Measurements from ENCODE around the gene CPNE5.

DNA sequence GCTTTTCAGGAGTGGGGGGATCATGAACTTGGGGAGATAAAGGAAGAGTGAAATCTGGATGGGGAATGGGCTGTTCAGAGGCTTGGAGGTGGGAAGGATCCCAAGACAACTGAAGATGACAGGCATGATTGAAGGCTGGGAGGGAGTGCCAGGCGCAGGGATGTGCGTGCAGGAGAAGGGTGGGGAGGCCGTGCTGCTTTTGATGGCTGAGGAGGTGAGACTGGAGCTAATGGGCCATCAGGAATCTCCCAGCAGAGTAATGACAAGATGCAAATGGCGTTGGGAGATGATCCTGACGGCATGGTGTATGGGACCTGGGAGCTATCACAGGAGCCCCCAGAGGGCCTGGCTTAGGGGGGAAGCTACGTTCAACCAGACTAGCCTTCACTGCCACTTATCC, 1.6 kb downstream of the CPNE5 start:
- TF ChIP-seq, protein P1, sequence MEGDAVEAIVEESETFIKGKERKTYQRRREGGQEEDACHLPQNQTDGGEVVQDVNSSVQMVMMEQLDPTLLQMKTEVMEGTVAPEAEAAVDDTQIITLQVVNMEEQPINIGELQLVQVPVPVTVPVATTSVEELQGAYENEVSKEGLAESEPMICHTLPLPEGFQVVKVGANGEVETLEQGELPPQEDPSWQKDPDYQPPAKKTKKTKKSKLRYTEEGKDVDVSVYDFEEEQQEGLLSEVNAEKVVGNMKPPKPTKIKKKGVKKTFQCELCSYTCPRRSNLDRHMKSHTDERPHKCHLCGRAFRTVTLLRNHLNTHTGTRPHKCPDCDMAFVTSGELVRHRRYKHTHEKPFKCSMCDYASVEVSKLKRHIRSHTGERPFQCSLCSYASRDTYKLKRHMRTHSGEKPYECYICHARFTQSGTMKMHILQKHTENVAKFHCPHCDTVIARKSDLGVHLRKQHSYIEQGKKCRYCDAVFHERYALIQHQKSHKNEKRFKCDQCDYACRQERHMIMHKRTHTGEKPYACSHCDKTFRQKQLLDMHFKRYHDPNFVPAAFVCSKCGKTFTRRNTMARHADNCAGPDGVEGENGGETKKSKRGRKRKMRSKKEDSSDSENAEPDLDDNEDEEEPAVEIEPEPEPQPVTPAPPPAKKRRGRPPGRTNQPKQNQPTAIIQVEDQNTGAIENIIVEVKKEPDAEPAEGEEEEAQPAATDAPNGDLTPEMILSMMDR (conservative IDR thresholded peaks at IDR 0.05; ENCODE audit: low read depth, low read length), result no peak
- no peak for TF ChIP-seq MAFK (IDR thresholded peaks at IDR 0.05; ENCODE audit: low read depth, low read length)
- TF ChIP-seq NFE2L2 (IDR thresholded peaks at IDR 0.05; ENCODE audit: low read depth, low read length), result no peak
- TF ChIP-seq POLR2A (IDR thresholded peaks at IDR 0.05; ENCODE audit: low read depth, low read length), result no peak
- no peak for TF ChIP-seq RCOR1 (IDR thresholded peaks at IDR 0.05; ENCODE audit: insufficient replicate concordance, low read length)
- no peak for TF ChIP-seq RAD21 (IDR thresholded peaks at IDR 0.05; ENCODE audit: low read length)
- TF ChIP-seq, protein P2, sequence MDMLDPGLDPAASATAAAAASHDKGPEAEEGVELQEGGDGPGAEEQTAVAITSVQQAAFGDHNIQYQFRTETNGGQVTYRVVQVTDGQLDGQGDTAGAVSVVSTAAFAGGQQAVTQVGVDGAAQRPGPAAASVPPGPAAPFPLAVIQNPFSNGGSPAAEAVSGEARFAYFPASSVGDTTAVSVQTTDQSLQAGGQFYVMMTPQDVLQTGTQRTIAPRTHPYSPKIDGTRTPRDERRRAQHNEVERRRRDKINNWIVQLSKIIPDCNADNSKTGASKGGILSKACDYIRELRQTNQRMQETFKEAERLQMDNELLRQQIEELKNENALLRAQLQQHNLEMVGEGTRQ (IDR thresholded peaks at IDR 0.05; ENCODE audit: low read depth, low read length), result no peak
- TF ChIP-seq BHLHE40 (IDR thresholded peaks at IDR 0.05; ENCODE audit: low read depth, low read length), result no peak
- TF ChIP-seq MXI1 (IDR thresholded peaks at IDR 0.05; ENCODE audit: borderline replicate concordance, low read depth, low read length), result no peak
- TF ChIP-seq, protein P3, sequence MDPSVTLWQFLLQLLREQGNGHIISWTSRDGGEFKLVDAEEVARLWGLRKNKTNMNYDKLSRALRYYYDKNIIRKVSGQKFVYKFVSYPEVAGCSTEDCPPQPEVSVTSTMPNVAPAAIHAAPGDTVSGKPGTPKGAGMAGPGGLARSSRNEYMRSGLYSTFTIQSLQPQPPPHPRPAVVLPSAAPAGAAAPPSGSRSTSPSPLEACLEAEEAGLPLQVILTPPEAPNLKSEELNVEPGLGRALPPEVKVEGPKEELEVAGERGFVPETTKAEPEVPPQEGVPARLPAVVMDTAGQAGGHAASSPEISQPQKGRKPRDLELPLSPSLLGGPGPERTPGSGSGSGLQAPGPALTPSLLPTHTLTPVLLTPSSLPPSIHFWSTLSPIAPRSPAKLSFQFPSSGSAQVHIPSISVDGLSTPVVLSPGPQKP (IDR thresholded peaks at IDR 0.05; ENCODE audit: borderline replicate concordance, low read depth, low read length), result no peak
- TF ChIP-seq SMC3 (IDR thresholded peaks at IDR 0.05; ENCODE audit: low read depth, low read length), result no peak
- TF ChIP-seq CEBPB (IDR thresholded peaks at IDR 0.05; ENCODE audit: low read depth, low read length), result no peak
- TF ChIP-seq RFX5 (IDR thresholded peaks at IDR 0.05; ENCODE audit: low read depth, low read length), result no peak
